ENCODE data around the gene TLE3. TPM values are rescaled to one million over a fixed set of nuclear protein-coding genes. Genes with fewer than 3 reads are reported as not detected.

Gene TLE3
- total and polyA plus RNA-seq, 7 donors, result 16.8 to 82.0 (median 49.5) TPM

DNA sequence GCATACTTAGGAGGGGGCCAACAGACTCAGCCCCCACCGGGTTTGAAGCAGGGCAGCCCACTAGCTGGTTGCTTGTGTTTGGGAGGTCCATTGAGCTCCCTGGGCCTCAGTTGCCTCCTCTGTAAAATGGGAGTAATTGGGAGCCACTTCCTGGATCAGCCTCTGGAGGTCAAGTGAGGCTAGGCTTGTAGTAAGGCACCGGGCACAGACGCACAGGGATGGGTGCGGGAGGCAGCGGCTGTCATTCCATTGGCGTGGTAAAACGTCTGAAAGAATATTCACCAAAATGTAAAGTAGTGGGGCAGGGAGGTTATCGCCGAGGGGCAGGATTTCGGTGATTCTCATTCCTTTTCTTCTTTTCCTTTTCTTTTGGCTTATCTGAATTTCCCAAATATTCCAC is 64.6 kb downstream of the TLE3 start:
- no peak for TF ChIP-seq POLR2AphosphoS5 (IDR thresholded peaks at IDR 0.05)
- no peak for TF ChIP-seq EP300 (IDR thresholded peaks at IDR 0.05)
- no peak for TF ChIP-seq POLR2A (IDR thresholded peaks at IDR 0.05)
- TF ChIP-seq, protein P1, sequence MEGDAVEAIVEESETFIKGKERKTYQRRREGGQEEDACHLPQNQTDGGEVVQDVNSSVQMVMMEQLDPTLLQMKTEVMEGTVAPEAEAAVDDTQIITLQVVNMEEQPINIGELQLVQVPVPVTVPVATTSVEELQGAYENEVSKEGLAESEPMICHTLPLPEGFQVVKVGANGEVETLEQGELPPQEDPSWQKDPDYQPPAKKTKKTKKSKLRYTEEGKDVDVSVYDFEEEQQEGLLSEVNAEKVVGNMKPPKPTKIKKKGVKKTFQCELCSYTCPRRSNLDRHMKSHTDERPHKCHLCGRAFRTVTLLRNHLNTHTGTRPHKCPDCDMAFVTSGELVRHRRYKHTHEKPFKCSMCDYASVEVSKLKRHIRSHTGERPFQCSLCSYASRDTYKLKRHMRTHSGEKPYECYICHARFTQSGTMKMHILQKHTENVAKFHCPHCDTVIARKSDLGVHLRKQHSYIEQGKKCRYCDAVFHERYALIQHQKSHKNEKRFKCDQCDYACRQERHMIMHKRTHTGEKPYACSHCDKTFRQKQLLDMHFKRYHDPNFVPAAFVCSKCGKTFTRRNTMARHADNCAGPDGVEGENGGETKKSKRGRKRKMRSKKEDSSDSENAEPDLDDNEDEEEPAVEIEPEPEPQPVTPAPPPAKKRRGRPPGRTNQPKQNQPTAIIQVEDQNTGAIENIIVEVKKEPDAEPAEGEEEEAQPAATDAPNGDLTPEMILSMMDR (IDR thresholded peaks at IDR 0.05), result no peak
- Histone ChIP-seq H3K4me1 (no peaks in the 10 kb centered on the region), H3K4me3 (no peak overlapping the region), H3K27ac (no peak overlapping the region), H3K36me3 (no peaks in the 10 kb centered on the region), H3K9me3 (no peaks in the 10 kb centered on the region), H3K27me3 (peaks cover 0 to 8% (median 0%) of the 10 kb centered on the region in 3 donors)
- intact Hi-C loops (cut with DNase I), result no loop called here
- peak; percentile 34 for DNase-seq
- 55 to 81% methylated on average over 10 of the region's 10 CpGs for WGBS, 2 donors

DNA sequence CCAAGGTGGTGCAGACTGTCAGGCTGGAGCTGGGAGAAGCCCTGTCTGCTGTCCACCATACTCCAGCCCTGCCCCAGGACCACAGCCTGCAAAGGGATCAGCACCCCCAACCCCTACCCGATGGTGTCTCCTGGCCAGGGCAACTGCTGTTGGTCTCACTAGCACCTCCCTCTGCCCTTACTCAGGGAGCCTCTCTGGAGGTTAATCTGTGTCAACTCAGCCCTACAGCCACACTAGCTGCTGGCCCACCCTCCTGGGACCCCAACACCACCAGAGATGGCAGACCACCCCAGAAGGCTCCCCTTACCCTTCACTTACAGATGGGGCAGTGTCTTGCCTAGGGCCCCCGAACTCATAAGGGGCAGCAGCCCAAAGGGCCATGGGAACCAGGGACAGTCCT is 65.2 kb downstream of the TLE3 start:
- Histone ChIP-seq H3K27me3 (peaks cover 0 to 8% (median 0%) of the 10 kb centered on the region in 3 donors), H3K4me1 (no peaks in the 10 kb centered on the region), H3K4me3 (no peak overlapping the region), H3K9me3 (no peaks in the 10 kb centered on the region), H3K27ac (no peak overlapping the region), H3K36me3 (no peaks in the 10 kb centered on the region)
- intact Hi-C loops (cut with DNase I), result no loop called here
- TF ChIP-seq POLR2A (IDR thresholded peaks at IDR 0.05) (no peak), POLR2AphosphoS5 (IDR thresholded peaks at IDR 0.05) (no peak), EP300 (IDR thresholded peaks at IDR 0.05) (no peak)
- TF ChIP-seq, protein P1 (IDR thresholded peaks at IDR 0.05), result no peak
- DNase-seq, result peak; percentile 48
- 76 to 86% methylated on average over 2 of the region's 2 CpGs for WGBS, 2 donors

DNA sequence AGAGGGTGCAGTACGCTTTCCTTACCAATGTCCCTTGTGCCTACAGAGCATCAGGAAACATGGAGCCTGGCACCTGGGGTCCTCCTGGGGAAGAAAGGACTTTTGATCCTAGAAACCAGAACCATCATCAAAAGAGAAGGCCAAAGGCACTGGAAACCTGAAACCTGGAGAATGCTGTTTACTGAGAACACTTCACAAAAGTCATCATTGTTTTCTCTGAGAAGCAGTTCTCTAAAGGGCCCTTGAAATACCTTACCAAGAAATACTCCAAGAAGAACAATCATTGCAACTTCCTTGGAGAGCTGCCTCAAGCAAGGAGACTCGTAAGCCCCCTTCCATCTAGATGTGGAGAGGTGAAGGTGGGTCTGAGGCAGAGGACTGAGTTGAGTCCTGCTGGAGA is 66.0 kb downstream of the TLE3 start:
- no peaks in the 10 kb centered on the region for H3K4me1 ChIP-seq
- 97% methylated on average over 2 of the region's 2 CpGs for WGBS, 2 donors
- H3K36me3 ChIP-seq, result no peaks in the 10 kb centered on the region
- H3K9me3 ChIP-seq, result no peaks in the 10 kb centered on the region
- DNase-seq, result no peak
- no peak overlapping the region for H3K27ac ChIP-seq
- intact Hi-C loops (cut with DNase I), result no loop called here
- peaks cover 0 to 8% (median 0%) of the 10 kb centered on the region in 3 donors for H3K27me3 ChIP-seq
- TF ChIP-seq EP300 (IDR thresholded peaks at IDR 0.05), result no peak
- no peak for TF ChIP-seq POLR2AphosphoS5 (IDR thresholded peaks at IDR 0.05)
- TF ChIP-seq POLR2A (IDR thresholded peaks at IDR 0.05), result no peak
- TF ChIP-seq, protein P1 (IDR thresholded peaks at IDR 0.05), result no peak
- no peak overlapping the region for H3K4me3 ChIP-seq

DNA sequence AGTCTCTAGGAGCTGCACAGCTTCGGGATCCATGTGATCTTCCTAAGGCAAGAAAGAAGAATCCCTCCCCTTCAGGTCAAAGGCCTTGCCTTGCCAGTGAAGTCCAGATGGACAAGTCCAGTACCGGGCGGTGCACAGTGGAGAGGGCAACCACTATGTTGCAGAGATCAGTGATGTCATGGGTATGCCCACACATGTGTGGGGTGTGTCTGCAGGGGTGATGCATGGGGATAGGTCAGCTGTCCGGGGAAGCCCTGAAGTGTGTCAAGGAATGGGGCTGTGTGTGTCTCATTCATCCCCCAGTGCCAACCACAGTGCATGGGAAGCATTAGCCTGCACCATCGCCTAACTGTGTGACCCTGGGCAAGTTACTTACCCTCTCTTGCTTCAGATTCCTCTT is 66.5 kb downstream of the TLE3 start:
- 94 to 95% methylated on average over 5 of the region's 5 CpGs for WGBS, 2 donors
- DNase-seq, result peak; percentile 50
- no peak for TF ChIP-seq POLR2A (IDR thresholded peaks at IDR 0.05)
- TF ChIP-seq EP300 (IDR thresholded peaks at IDR 0.05), result no peak
- TF ChIP-seq, protein P1 (IDR thresholded peaks at IDR 0.05), result no peak
- H3K27ac ChIP-seq, result no peak overlapping the region
- H3K9me3 ChIP-seq, result no peaks in the 10 kb centered on the region
- intact Hi-C loops (cut with DNase I), result no loop called here
- no peaks in the 10 kb centered on the region for H3K36me3 ChIP-seq
- H3K4me3 ChIP-seq, result no peak overlapping the region
- peaks cover 0 to under 1% (median 0%) of the 10 kb centered on the region in 4 donors for H3K4me1 ChIP-seq
- peaks cover 0 to 8% (median 0%) of the 10 kb centered on the region in 3 donors for H3K27me3 ChIP-seq

DNA sequence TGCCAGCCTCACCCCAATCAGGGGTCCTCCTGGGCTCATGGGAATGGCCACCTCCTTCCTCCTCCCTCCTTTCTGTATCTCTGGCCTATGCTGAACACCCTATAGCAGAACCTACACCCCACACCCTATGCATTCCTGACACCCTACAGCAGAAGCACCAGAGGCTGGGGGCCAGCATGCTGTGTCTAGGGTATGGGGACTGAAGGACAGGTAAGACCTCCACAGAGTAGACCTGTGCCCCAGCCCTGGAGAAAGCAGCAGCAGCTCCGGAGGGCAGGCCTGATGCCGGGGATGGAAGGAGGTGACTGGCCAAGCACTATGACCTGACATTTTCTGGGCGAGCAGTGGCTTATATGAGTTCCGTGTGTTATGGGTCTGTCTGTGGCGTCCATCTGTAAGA is 66.9 kb downstream of the TLE3 start:
- 96 to 98% methylated on average over 5 of the region's 5 CpGs for WGBS, 2 donors
- no peak for TF ChIP-seq POLR2AphosphoS5 (IDR thresholded peaks at IDR 0.05)
- TF ChIP-seq POLR2A (IDR thresholded peaks at IDR 0.05), result no peak
- Histone ChIP-seq H3K9me3 (no peaks in the 10 kb centered on the region), H3K27me3 (peaks cover 0 to 8% (median 0%) of the 10 kb centered on the region in 3 donors), H3K36me3 (no peaks in the 10 kb centered on the region), H3K4me1 (peaks cover 0 to 5% (median 3%) of the 10 kb centered on the region in 4 donors), H3K4me3 (no peak overlapping the region), H3K27ac (no peak overlapping the region)
- peak; percentile 46 for DNase-seq
- intact Hi-C loops (cut with DNase I), result no loop called here
